HG03571 (cell line): Measurements from ENCODE around the gene ABCB11.
"Not testable (repeated sequence)": the region's sequence is repeated elsewhere in the genome, so short reads cannot be mapped to it uniquely, and the experiment has no call there.

Experiments
- ATAC-seq: cut with Tn5 transposase; IDR thresholded peaks from one replicate; pipeline ENCODE4 v1.9.1; 2021; ENCODE audit not compliant: unreplicated experiment

The ABCB11 gene

DNA sequence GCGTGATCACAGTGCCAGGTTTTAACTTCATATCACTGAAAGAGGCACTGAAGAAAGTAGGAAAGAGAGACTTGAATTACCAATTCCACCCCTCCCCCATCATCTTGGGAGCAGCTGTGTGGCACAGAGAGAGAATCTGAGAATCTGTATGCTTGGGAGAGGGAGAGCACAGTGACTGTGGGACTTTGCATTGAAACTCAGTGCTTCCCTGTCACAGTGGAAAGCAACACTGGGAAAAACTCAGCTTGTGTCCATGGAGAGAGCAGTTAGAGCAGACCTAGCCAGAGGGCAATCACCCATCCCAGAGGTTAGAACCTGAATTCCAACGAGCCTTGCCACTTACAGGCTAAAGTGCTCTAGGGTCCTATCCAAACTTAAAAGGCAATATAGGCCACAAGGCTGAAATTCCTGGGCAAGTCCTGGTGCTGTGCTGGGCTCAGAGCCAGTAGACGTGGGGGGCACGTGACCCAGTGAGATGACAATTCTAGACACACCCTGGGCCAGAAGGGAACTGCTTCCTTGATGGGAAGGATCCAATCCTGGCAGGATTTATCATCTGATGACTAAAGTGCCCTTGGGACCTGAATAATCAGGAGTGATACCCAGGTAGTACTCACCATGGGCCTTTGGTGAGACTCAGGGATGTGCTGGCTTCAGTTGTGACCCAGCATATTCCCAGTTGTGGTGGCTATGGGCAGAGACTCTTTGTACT lies 15.5 kb upstream of the ABCB11 start:
- no peak for ATAC-seq

GRCh38 chr2:169042856-169043255 lies 11.7 kb upstream of the ABCB11 start:
- ATAC-seq = no peak

DNA sequence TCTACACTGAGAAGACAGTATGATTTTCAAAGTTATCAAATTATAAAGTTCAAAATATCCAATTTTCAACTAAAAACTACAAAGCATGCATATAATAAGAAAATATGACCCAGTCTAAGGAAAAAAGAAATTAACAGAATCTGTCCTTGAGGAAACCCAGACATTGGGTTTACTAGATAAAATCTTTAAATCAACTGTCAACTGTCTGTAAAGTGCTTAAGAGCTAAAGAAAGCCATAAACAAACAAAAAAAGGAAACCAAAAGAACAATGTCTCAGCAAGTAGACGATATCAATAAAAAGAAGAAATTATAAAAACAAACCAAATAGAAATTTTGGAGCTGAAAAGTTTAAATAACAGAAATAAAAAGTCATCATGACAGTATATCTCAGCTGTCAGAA lies 10.5 kb upstream of the ABCB11 start:
- ATAC-seq = no peak

DNA sequence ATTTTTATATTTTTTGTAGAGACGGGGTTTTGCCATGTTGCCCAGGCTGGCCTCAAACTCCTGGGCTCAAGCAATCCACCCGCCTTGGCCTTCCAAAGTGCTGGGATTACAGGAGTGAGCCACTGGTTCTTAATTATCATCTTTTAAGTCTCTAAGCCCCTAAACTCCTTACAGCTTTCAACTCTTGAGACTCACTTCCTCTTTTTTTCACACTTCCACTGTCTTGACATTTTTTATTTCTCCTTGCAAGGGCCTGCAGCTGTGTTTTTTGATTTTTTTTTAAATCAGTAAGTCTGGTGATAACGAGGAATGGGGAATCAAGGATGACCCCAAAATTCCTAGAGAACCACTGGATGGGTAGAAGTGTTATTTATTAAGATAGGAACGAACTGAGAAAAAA lies 8.6 kb upstream of the ABCB11 start:
- ATAC-seq = no peak

DNA sequence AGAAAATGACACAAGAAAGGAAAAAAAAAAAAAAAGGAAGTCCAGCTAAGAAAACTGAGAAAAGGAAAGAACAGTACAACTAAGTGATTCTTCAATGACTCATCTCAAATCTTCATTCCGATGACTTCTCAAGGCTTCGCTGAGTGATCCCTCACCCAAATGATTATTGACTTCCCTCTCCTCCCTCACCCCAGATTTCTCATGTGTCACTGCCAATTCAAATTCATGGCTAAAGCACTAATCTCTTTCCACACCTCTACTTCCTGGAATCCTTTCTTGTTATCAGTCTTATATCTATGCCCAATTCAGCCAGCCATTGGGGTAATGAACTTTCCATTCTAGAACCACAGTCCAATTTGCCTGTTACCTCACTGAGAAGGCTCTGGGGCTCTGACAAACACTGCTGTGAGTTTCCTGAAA lies 7.2 kb upstream of the ABCB11 start:
- ATAC-seq = peak; percentile 59

GRCh38 chr2:169036736-169037440 lies 5.8 kb upstream of the ABCB11 start:
- peak; percentile 75 for ATAC-seq

DNA sequence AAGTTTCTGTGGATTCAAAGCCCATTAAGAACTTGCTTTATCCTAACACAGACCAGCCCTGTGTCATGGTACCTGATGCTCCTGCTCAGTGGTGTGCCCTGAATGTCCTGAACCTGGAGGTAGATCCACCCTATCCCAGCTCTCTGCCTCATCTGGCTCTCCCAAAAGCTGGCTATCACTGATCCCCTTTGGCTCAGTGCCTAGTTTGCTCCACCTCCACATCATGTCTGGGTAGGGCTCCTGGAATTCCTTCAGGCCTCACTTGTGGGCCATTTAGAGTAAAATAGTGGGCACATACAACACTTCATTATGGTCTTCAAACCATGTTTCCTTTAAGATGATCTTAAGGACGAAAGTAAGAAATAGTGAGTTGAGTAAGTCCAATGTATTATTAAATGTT lies 4.8 kb upstream of the ABCB11 start:
- no peak for ATAC-seq

DNA sequence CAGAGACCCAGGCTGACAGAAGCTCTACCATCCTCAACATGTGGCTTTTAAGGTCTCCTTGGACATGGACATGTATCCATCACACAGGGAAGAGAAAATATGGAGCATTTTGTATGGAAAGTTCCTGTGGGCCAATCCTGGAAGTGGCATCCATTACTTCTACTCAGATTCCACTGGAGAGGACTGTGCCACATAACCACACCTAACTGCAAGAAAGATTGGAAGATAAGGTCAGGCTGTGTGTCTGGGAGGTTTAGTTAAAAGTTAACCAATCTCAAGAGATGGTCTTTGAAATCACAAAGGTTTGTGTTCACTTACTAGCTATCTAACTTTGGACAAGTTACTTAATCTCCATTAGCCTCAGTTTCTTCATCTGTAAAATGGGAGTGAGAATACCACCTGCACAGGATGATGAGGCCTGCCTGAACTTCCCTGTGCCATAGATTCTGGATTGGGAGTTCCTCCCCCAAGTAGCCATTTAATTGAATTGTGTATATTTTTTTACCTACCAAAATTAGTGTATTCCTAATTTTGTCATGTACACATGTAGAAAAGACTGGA lies 3.9 kb upstream of the ABCB11 start:
- ATAC-seq = no peak

DNA sequence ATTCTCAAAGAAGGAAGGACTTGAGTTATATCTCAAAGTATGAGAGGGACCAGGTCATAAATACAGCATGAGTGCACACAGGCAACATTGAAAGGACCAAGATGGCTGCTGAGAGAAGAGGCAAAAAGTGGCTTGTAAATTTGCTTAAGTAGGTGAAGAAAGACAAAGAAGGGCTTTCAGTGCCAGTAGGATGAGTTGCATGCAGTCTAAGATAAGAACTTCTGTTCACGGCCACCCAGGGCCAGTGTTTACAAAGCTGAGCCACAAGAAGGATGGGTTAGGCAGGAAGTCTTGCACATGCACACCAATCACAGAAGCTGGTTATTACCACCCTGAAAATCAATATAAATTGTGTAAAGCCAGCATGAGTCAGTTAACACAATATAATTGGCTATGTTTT lies 3.1 kb upstream of the ABCB11 start:
- no peak for ATAC-seq

GRCh38 chr2:169029341-169029740 lies 1.8 kb downstream of the ABCB11 start:
- ATAC-seq = no peak

GRCh38 chr2:169027234-169027633 lies 3.9 kb downstream of the ABCB11 start:
- ATAC-seq = no peak

DNA sequence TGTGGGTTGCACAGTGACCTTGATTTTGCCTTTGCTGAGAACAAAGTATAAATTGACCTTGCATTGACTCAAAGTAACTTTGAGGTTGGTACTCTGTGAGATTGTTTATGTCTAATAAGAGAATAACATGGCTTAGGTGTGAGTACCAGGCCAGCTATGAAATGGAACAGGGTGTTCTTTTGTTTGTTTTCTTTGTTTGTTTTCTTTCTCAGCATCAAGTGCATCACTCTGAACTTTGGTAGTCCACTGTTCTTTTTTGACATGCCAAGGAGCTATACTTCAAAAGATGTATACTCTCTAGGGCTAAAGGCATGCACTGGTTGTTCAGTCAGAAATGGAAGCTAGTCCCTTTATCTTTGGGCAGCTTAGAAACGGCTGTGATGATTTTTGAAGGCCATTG lies 5.1 kb downstream of the ABCB11 start:
- ATAC-seq = no peak

DNA sequence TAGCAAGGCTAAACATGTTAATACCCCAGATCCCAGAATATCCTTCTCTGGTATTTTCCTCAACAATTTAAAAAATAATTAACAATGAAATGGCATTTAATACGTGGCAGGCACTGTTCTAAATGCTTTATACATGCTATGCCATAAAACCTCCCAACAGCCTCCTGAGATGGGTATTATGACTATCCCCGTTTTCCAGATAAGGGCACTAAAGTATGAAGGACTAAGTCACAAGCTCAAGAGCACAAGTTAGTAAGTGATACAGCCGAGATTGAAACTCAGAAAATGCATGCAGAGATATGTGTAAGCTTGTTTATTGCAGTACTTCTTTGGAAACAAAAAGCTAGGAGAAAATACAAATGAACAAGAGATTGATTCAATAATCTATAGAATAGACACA lies 8.0 kb downstream of the ABCB11 start:
- ATAC-seq = no peak

- no peak for ATAC-seq
Observed at GRCh38 chr2:169018390-169018789, 12.7 kb downstream of the ABCB11 start.

GRCh38 chr2:169015943-169016342 lies 15.2 kb downstream of the ABCB11 start:
- no peak for ATAC-seq

GRCh38 chr2:169014780-169015179 lies 16.3 kb downstream of the ABCB11 start:
- ATAC-seq = no peak

- ATAC-seq = no peak
Observed at GRCh38 chr2:169013628-169014026, 17.5 kb downstream of the ABCB11 start.

- no peak for ATAC-seq
Observed at GRCh38 chr2:169012812-169013627, 18.1 kb downstream of the ABCB11 start.

DNA sequence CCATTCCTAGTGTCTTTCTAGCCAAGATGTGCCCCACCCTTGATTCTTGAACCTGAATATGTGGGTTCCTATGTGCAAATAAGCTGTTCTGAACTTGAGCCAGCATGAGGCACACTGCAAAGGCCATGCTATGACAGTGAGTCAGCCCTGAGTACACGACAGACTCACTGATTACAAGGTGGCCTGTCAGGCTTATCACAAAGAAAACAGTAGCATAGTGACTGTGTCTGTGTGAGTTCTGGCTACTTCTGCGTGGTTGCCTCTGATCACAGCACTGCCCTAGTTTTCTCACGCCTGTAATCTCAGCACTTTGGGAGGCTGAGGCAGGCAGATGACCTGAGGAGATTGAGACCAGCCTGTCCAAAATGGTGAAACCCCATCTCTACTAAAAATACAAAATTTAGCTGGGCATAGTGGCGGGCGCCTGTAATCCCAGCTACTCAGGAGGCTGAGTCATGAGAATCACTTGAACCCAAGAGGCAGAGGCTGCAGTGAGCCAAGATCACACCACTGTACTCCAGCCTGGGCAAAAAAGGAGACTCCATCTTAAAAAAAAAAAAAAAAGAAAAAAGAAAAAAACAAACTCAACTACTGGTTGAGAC lies 18.8 kb downstream of the ABCB11 start:
- ATAC-seq = not testable (repeated sequence)

- no peak for ATAC-seq
Observed at GRCh38 chr2:169011698-169012097, 19.4 kb downstream of the ABCB11 start.
